Fibroblast of skin of right biceps (primary cell): ENCODE measurements around the gene FARSA.

ENCODE experiments used
- DNase-seq: peaks from one replicate; pipeline ENCODE4 v3.0.0-alpha.2; 2013

FARSA gene

GRCh38 chr19:12888006-12888603, 45.4 kb downstream of the FARSA start:
- no peak for DNase-seq

- no peak for DNase-seq
These were observed 46.4 kb downstream of the FARSA start, which contains the start of gene KLF1 for GRCh38 chr19:12886969-12887747. TSS of gene KLF1 (minus strand) at chr19:12887201. CDS start at chr19:12887140, 61 bp downstream.

- no peak for DNase-seq
These were observed 46.9 kb downstream of the FARSA start for GRCh38 chr19:12886651-12886968.

- no peak for DNase-seq
These were observed 47.5 kb downstream of the FARSA start for GRCh38 chr19:12885749-12886650.

- peak; percentile 48 for DNase-seq
These were observed 48.4 kb downstream of the FARSA start for GRCh38 chr19:12884926-12885748.

GRCh38 chr19:12884627-12884925, 48.9 kb downstream of the FARSA start:
- DNase-seq, result no peak

- no peak for DNase-seq
These were observed 49.3 kb downstream of the FARSA start for GRCh38 chr19:12884202-12884601.

GRCh38 chr19:12882589-12882988, 50.9 kb downstream of the FARSA start:
- DNase-seq, result no peak

GRCh38 chr19:12881172-12881808, 52.2 kb downstream of the FARSA start, which contains the start of gene DNASE2:
TSS of gene DNASE2 (minus strand) at chr19:12881449. CDS start at chr19:12881375, 74 bp downstream.
- peak; percentile 89 for DNase-seq

GRCh38 chr19:12880551-12881171, 52.9 kb downstream of the FARSA start:
- no peak for DNase-seq

GRCh38 chr19:12875086-12875485, 58.4 kb downstream of the FARSA start:
- no peak for DNase-seq

- DNase-seq, result no peak
These were observed 59.4 kb downstream of the FARSA start for GRCh38 chr19:12873891-12874745.

GRCh38 chr19:12872941-12873890, 60.3 kb downstream of the FARSA start:
- DNase-seq, result peak; percentile 68
